GM19328 (cell line): ENCODE results near the gene CCNI.
"Not testable (repeated sequence)": the region's sequence is repeated elsewhere in the genome, so short reads cannot be mapped to it uniquely, and the experiment has no call there.

Source experiments
- ATAC-seq: cut with Tn5 transposase; IDR thresholded peaks from one replicate; pipeline ENCODE4 v1.9.1; 2021; ENCODE audit warnings: mild to moderate bottlenecking, moderate library complexity; ENCODE audit not compliant: unreplicated experiment

CCNI gene

GRCh38 chr4:77082886-77083608 lies 7.3 kb upstream of the CCNI start:
- no peak for ATAC-seq

- not testable (repeated sequence) for ATAC-seq
Observed at GRCh38 chr4:77080806-77081205, 5.0 kb upstream of the CCNI start.

- ATAC-seq: no peak
Observed at GRCh38 chr4:77079281-77079680, 3.5 kb upstream of the CCNI start.

GRCh38 chr4:77078401-77078800 lies 2.6 kb upstream of the CCNI start:
- no peak for ATAC-seq

GRCh38 chr4:77076889-77077635 lies 1.3 kb upstream of the CCNI start:
- no peak for ATAC-seq

- peak; percentile 51 for ATAC-seq
Observed at GRCh38 chr4:77074981-77075855, 571 bp downstream of the CCNI start.

GRCh38 chr4:77074381-77074831 lies 1.4 kb downstream of the CCNI start:
- no peak for ATAC-seq

GRCh38 chr4:77073981-77074380 lies 1.8 kb downstream of the CCNI start:
- ATAC-seq: no peak

GRCh38 chr4:77073106-77073809 lies 2.5 kb downstream of the CCNI start:
- ATAC-seq: no peak

GRCh38 chr4:77072195-77072753 lies 3.5 kb downstream of the CCNI start:
- no peak for ATAC-seq

- not testable (repeated sequence) for ATAC-seq
Observed at GRCh38 chr4:77069514-77069913, 6.3 kb downstream of the CCNI start.

GRCh38 chr4:77065382-77065781 lies 10.4 kb downstream of the CCNI start:
- no peak for ATAC-seq

- ATAC-seq: no peak
Observed at GRCh38 chr4:77062856-77063255, 12.9 kb downstream of the CCNI start.

GRCh38 chr4:77052352-77052751 lies 23.4 kb downstream of the CCNI start:
- ATAC-seq: no peak

GRCh38 chr4:77050962-77051361 lies 24.8 kb downstream of the CCNI start:
- no peak for ATAC-seq

GRCh38 chr4:77047037-77047436 lies 28.8 kb downstream of the CCNI start:
- no peak for ATAC-seq

GRCh38 chr4:77045490-77045889 lies 30.3 kb downstream of the CCNI start:
- ATAC-seq: no peak

GRCh38 chr4:77044461-77045150 lies 31.2 kb downstream of the CCNI start:
- no peak for ATAC-seq

GRCh38 chr4:77043507-77044136 lies 32.2 kb downstream of the CCNI start:
- no peak for ATAC-seq
